K562 (cell line): Measurements from ENCODE around the gene STMN3. TPM values are rescaled to one million over a fixed set of nuclear protein-coding genes. Genes with fewer than 3 reads are reported as not detected.

Experiments used
- ATAC-seq: fragments of 200-7000 bp; cut with Tn5 transposase; 3 replicates; pipeline ENCODE4 v1.9.1; 2020; ENCODE audit warnings: moderate library complexity
- BruUV-seq: library from RNA; stranded (reverse); fragments of 400-500 nt; replicated peaks from 2 replicates; lab custom pipeline; 2021; lab: Mats Ljungman, UMichigan
- CTCF ChIA-PET: fragments of 300-600 bp; formaldehyde crosslinking; extraction: SDS; loops from one replicate; lab custom pipeline; 2021; ENCODE audit warnings: low intra/inter-chr PET ratio; lab: Yijun Ruan, JAX
- POLR2A ChIA-PET: fragments of 300-600, 350-650 bp; sonication (Branson Sonifier 250); formaldehyde crosslinking; extraction: SDS; loops from one replicate; lab custom pipeline; 2021; ENCODE audit warnings: antibody characterized with exemption, inconsistent platforms; lab: Yijun Ruan, JAX
- DNase-seq, 4 experiments: peaks; one replicate each; pipeline versions ENCODE4 v3.0.0 to v3.0.0-alpha.2; 2011 to 2018; ENCODE audit warnings: low spot score in 3 of 4, mixed read lengths in 3 of 4; ENCODE audit errors: extremely low read depth in 1 of 4
- FAIRE-seq: peaks from 2 replicates; lab custom pipeline; 2011; peaks lifted over from hg19 to GRCh38; lab: Jason Lieb, UNC
- H2AFZ ChIP-seq: 2 replicates; pipeline ENCODE4 v1.6.0; 2011; ENCODE audit warnings: low read depth, low read length, control low read depth, inconsistent platforms
- H3K27ac ChIP-seq: fragments of 200-600 bp; 3 replicates; pipeline ENCODE4 v1.8.0; 2011; ENCODE audit warnings: low read depth, mild to moderate bottlenecking, control low read depth, inconsistent platforms, low read length, moderate library complexity, mixed read lengths; ENCODE audit errors: extremely low read depth
- H3K27me3 ChIP-seq, 2 experiments: fragments of 300-600 bp in 1 of 2; 2 replicates in 1 of 2; 3 replicates in 1 of 2; pipeline versions ENCODE4 v1.6.0 to v1.8.0; 2011; ENCODE audit warnings: inconsistent platforms in 2 of 2, low read length in 2 of 2, mild to moderate bottlenecking in 1 of 2, mixed read lengths in 1 of 2, moderate library complexity in 1 of 2; ENCODE audit not compliant: control insufficient read depth in 2 of 2, insufficient read depth in 2 of 2
- H3K36me3 ChIP-seq: fragments of 300-600 bp; 3 replicates; pipeline ENCODE4 v1.8.0; 2011; ENCODE audit warnings: mild to moderate bottlenecking, low read length, inconsistent platforms; ENCODE audit not compliant: control insufficient read depth, insufficient read depth
- H3K4me1 ChIP-seq, 2 experiments: fragments of 200-600 bp in 1 of 2; replicated peaks in 1 of 2; 2 replicates in 1 of 2; 3 replicates in 1 of 2; pipeline versions ENCODE4 v1.5.1 to v1.8.0; 2011; ENCODE audit warnings: inconsistent platforms in 2 of 2, low read length in 2 of 2, mild to moderate bottlenecking in 1 of 2, mixed read lengths in 1 of 2, moderate library complexity in 1 of 2; ENCODE audit not compliant: control insufficient read depth in 2 of 2, insufficient read depth in 2 of 2
- H3K4me2 ChIP-seq: 2 replicates; pipeline ENCODE4 v1.6.1; 2011; ENCODE audit warnings: low read length, control low read depth, inconsistent platforms, mixed read lengths; ENCODE audit not compliant: insufficient read depth
- H3K4me3 ChIP-seq: fragments of 200-600 bp; sonication (generic), shearing (Covaris generic); 2 replicates; pipeline ENCODE4 v1.5.1; 2016; ENCODE audit warnings: control low read depth, inconsistent platforms
- H3K79me2 ChIP-seq: fragments of 200-600 bp; 3 replicates; pipeline ENCODE4 v1.8.0; 2011; ENCODE audit warnings: low read length, inconsistent platforms; ENCODE audit not compliant: control insufficient read depth, insufficient read depth
- H3K9ac ChIP-seq, 2 experiments: 2 replicates each; pipeline versions ENCODE4 v1.6.0 to v1.6.1; 2011; ENCODE audit warnings: low read depth in 2 of 2, low read length in 2 of 2, control low read depth in 1 of 2, inconsistent platforms in 1 of 2, mild to moderate bottlenecking in 1 of 2, mixed read lengths in 1 of 2; ENCODE audit not compliant: insufficient read depth in 1 of 2
- H3K9me1 ChIP-seq: one replicate; pipeline ENCODE4 v1.6.0; 2011; ENCODE audit warnings: inconsistent platforms, mild to moderate bottlenecking, low read length, moderate library complexity; ENCODE audit not compliant: control insufficient read depth, insufficient read depth
- H3K9me3 ChIP-seq: replicated peaks from 2 replicates; pipeline ENCODE4 v1.5.1; 2011; ENCODE audit warnings: low read depth, low read length, inconsistent platforms; ENCODE audit not compliant: control insufficient read depth, insufficient read depth
- H4K20me1 ChIP-seq: replicated peaks from 2 replicates; pipeline ENCODE4 v1.6.1; 2011; ENCODE audit warnings: low read length, inconsistent platforms, mixed read lengths; ENCODE audit not compliant: control insufficient read depth, insufficient read depth
- DNMT1 ChIP-seq: fragments of 450-650 bp; IDR thresholded peaks from 2 replicates; pipeline ENCODE4 v1.6.1; 2016; ENCODE audit warnings: antibody characterized with exemption, mild to moderate bottlenecking
- EHMT2 ChIP-seq: fragments of 450-650 bp; IDR thresholded peaks from 2 replicates; pipeline ENCODE4 v1.6.1; 2018; ENCODE audit warnings: antibody characterized with exemption
- ELF4 ChIP-seq: fragments of 450-650 bp; formaldehyde crosslinking; IDR thresholded peaks from 2 replicates; pipeline ENCODE4 v1.4.0; 2022; ENCODE audit warnings: missing genetic modification characterization
- FOXP1 ChIP-seq: sonication (generic); formaldehyde crosslinking; IDR thresholded peaks from 2 replicates; pipeline ENCODE4 v1.8.0; 2022; ENCODE audit warnings: mild to moderate bottlenecking, missing genetic modification reagents
- GMEB1 ChIP-seq: fragments of 250-450 bp; sonication (Bioruptor Pico); IDR thresholded peaks from 2 replicates; pipeline ENCODE4 v1.4.0; 2020; ENCODE audit warnings: mild to moderate bottlenecking
- MAZ ChIP-seq, 2 experiments: fragments of 450-650 bp in 1 of 2; sonication (generic) in 1 of 2; formaldehyde crosslinking; IDR thresholded peaks in 1 of 2; conservative IDR thresholded peaks in 1 of 2; 2 replicates each; pipeline versions ENCODE4 v1.4.0 to v1.5.0; 2020; ENCODE audit warnings: mild to moderate bottlenecking in 1 of 2, missing genetic modification reagents in 1 of 2
- MYC ChIP-seq, 2 experiments: fragments of 250-450 bp in 1 of 2; sonication (Bioruptor Pico) in 1 of 2; IDR thresholded peaks; 2 replicates each; pipeline versions ENCODE4 v1.5.1 to v1.6.1; 2012 to 2021; ENCODE audit warnings: low read depth in 2 of 2, borderline replicate concordance in 1 of 2, improper control_type of control experiment in 1 of 2, low read length in 1 of 2, mild to moderate bottlenecking in 1 of 2, moderate library complexity in 1 of 2
- PHB ChIP-seq: fragments of 250-450 bp; sonication (Bioruptor Pico); IDR thresholded peaks from 2 replicates; pipeline ENCODE4 v1.5.0; 2021
- RBBP5 ChIP-seq: fragments of 200-600 bp; sonication (generic); IDR thresholded peaks from 2 replicates; pipeline ENCODE4 v1.6.1; 2012; ENCODE audit warnings: borderline replicate concordance, mild to moderate bottlenecking, low read length, control low read depth, inconsistent platforms; ENCODE audit not compliant: insufficient read depth, poor library complexity, severe bottlenecking
- RBM39 ChIP-seq: fragments of 200-400 bp; formaldehyde crosslinking; optimal IDR thresholded peaks from 2 replicates; pipeline ENCODE3; 2018; ENCODE audit warnings: low read depth, low read length
- SMAD1 ChIP-seq: fragments of 150-350 bp; IDR thresholded peaks from 2 replicates; pipeline ENCODE4 v1.6.1; 2014; ENCODE audit warnings: low read length, low read depth; ENCODE audit not compliant: partially characterized antibody
- TARDBP ChIP-seq: fragments of 450-650 bp; IDR thresholded peaks from 2 replicates; pipeline ENCODE4 v1.6.1; 2016
- VEZF1 ChIP-seq: fragments of 200-800 bp; sonication (Bioruptor generic); IDR thresholded peaks from 2 replicates; pipeline ENCODE4 v1.6.1; 2017; ENCODE audit warnings: missing genetic modification characterization, missing compliant biosample characterization
- YBX1 ChIP-seq: fragments of 450-650 bp; IDR thresholded peaks from 2 replicates; pipeline ENCODE4 v1.7.1; 2016; ENCODE audit warnings: mild to moderate bottlenecking
- ZBTB7A ChIP-seq: IDR thresholded peaks from 2 replicates; pipeline ENCODE4 v1.6.1; 2011; ENCODE audit warnings: low read depth, mild to moderate bottlenecking, low read length, moderate library complexity, borderline replicate concordance; ENCODE audit not compliant: control insufficient read depth
- ZFP30 ChIP-seq: fragments of 250-450 bp; sonication (Bioruptor Pico); IDR thresholded peaks from 2 replicates; pipeline ENCODE4 v1.8.0; 2022; ENCODE audit warnings: moderate library complexity, mild to moderate bottlenecking, inconsistent platforms, borderline replicate concordance
- WGBS: fragments of 100-300 bp; shearing (Covaris generic); methylation state at CpG from one replicate; pipeline ENCODE4 v1.1.6; 2016; ENCODE audit warnings: low coverage, mixed read lengths; ENCODE audit not compliant: insufficient coverage; ENCODE audit errors: missing lambda C conversion rate; 5-methylcytosine and 5-hydroxymethylcytosine counted together
- in situ Hi-C: fragments of 300-500 bp; cut with MboI; formaldehyde crosslinking; loops from 4 replicates; pipeline ENCODE4 v1.15.0; 2018; ENCODE audit warnings: inconsistent platforms, mixed read lengths
- intact Hi-C: fragments of 100-400 bp; cut with micrococcal nuclease; formaldehyde crosslinking; loops from 2 replicates; pipeline ENCODE4 v1.14.2; 2022
- polyA plus RNA-seq, 8 experiments: library from polyadenylated mRNA; depleted of rRNA in 4 of 8; stranded (reverse) in 5 of 8; unstranded in 3 of 8; fragments of >200 nt; fragmentation: Nextera tagmentation in 2 of 8; fragmentation: Illumina TruSeq in 1 of 8; extraction: Ambion mirVana in 2 of 8; extraction: Trizol in 1 of 8; gene quantifications; 2 replicates each; pipeline versions ENCODE4 v1.2.1 to v1.2.3, GENCODE V29; 2011 to 2014; ENCODE audit warnings: inconsistent platforms in 1 of 8, missing spikeins in 1 of 8
- total RNA-seq, 7 experiments: library from RNA; depleted of rRNA in 6 of 7; stranded (reverse); fragments of >200 nt in 6 of 7; fragmentation: Illumina TruSeq in 2 of 7; extraction: Trizol in 2 of 7; gene quantifications; 2 replicates each; pipeline versions ENCODE4 v1.2.1 to v1.2.3, GENCODE V29; 2011 to 2021; ENCODE audit warnings: low replicate concordance in 1 of 7

The STMN3 gene
- total and polyA plus RNA-seq, 9 of the 15 experiments (the other 6 are each of a cell fraction or from before 2014, with no cell fraction given): 0.70 to 65.6 (median 29.4) TPM

- peak; percentile 94; the same call in 1 of the 2 replicates for TF ChIP-seq GMEB1 (CRISPR knock-in tag)
- TF ChIP-seq SMAD1: no peak
Observed at GRCh38 chr20:63627129-63627750, 26.0 kb downstream of the STMN3 start (continued).

GRCh38 chr20:63626424-63627128, 26.6 kb downstream of the STMN3 start, which contains the start of gene GMEB2:
Gene GMEB2, minus strand, starts transcription at chr20:63627101. Its CDS starts 7,704 bp downstream, at chr20:63619397.
- ChIA-PET CTCF (interaction anchor here (0.5 kb wide), 1 partner anchor 46 kb away, joined by 3 read pairs; no protein-coding TSS in a partner anchor), POLR2A (interaction anchor here (0.6 to 1.0 kb wide), 13 partner anchors 8 to 357 kb away, joined by 3 to 6 read pairs (median 3); partner anchors contain the start of gene HELZ2)
- peak within 1 kb of the TSS; percentile 94 for H3K4me2 ChIP-seq
- no peaks in the 10 kb centered on the region for H3K9me3 ChIP-seq
- 2% methylated on average over 22 of the region's 114 CpGs for WGBS
- H3K9me1 ChIP-seq: no peaks in the 10 kb centered on the region
- in situ Hi-C loops: no loop called here
- peaks cover 66% of the 10 kb centered on the region for H3K79me2 ChIP-seq
- BruUV-seq: no TSS peak
- H3K9ac ChIP-seq: peak within 1 kb of the TSS; percentile 99
- FAIRE-seq: no peak
- peaks cover 7 to 46% of the 10 kb centered on the region in 2 experiments; a peak in 4 of 5 replicates for H3K4me1 ChIP-seq
- peaks cover 8% of the 10 kb centered on the region; the same call in 1 of the 3 replicates for H3K36me3 ChIP-seq
- peak within 1 kb of the TSS; percentile 91 for H2AFZ ChIP-seq
- peak within 1 kb of the TSS; percentile 97 for H3K27ac ChIP-seq
- intact Hi-C loops: no loop called here
- peak; percentile 84 to 90 (median 88) for DNase-seq
- H3K4me3 ChIP-seq: peak within 1 kb of the TSS; percentile 99
- ATAC-seq: peak; percentile 51
- no peaks in the 10 kb centered on the region for H4K20me1 ChIP-seq
- no peaks in the 10 kb centered on the region for H3K27me3 ChIP-seq
- TF ChIP-seq ZBTB7A: peak; percentile 76; the same call in 1 of the 2 replicates
- TF ChIP-seq MYC (IDR thresholded peaks at IDR 0.05; ENCODE audit: low read depth, low read length): no peak
- TF ChIP-seq MYC (CRISPR knock-in tag; IDR thresholded peaks at IDR 0.05; ENCODE audit: borderline replicate concordance, low read depth): no peak
- no peak for TF ChIP-seq YBX1
- TF ChIP-seq EHMT2: no peak
- 0 out of 2 replicates have a peak, but pooled peaks have one; percentile 37 for TF ChIP-seq FOXP1
- no peak for TF ChIP-seq ELF4 (CRISPR knock-in tag)
- no peak for TF ChIP-seq PHB (CRISPR knock-in tag)
- peak in 1 of 2 experiments; percentile 21; a peak in 2 of 4 replicates for TF ChIP-seq MAZ (CRISPR knock-in tag; conservative IDR thresholded peaks at IDR 0.05 in 1 of 2, IDR thresholded peaks at IDR 0.05 in 1 of 2)
- TF ChIP-seq VEZF1 (CRISPR knock-in tag): peak; percentile 99
- peak; percentile 9 for TF ChIP-seq RBBP5
- TF ChIP-seq DNMT1: no peak
- TF ChIP-seq ZFP30 (CRISPR knock-in tag): no peak
- TF ChIP-seq TARDBP: no peak
- no peak for TF ChIP-seq RBM39
